Ishikawa (cell line): ENCODE results near the gene SEMA3G.

Source experiments
- CEBPB ChIP-seq: IDR thresholded peaks from 2 replicates; pipeline ENCODE4 v1.6.1; 2012
- EP300 ChIP-seq: IDR thresholded peaks from 2 replicates; pipeline ENCODE4 v1.6.1; 2012; ENCODE audit warnings: borderline replicate concordance
- MAX ChIP-seq: IDR thresholded peaks from 2 replicates; pipeline ENCODE4 v1.6.1; 2012
- RAD21 ChIP-seq: IDR thresholded peaks from 2 replicates; pipeline ENCODE4 v1.6.1; 2012; ENCODE audit warnings: low read depth
- REST ChIP-seq: IDR thresholded peaks from 2 replicates; pipeline ENCODE4 v1.6.1; 2012; ENCODE audit warnings: low read depth, mild to moderate bottlenecking
- TAF1 ChIP-seq: IDR thresholded peaks from 2 replicates; pipeline ENCODE4 v1.6.1; 2012; ENCODE audit warnings: low read depth, mild to moderate bottlenecking
- TCF12 ChIP-seq: IDR thresholded peaks from 2 replicates; pipeline ENCODE4 v1.6.1; 2012; ENCODE audit warnings: low read depth
- YY1 ChIP-seq: IDR thresholded peaks from 2 replicates; pipeline ENCODE4 v1.6.1; 2012; ENCODE audit warnings: low read depth
- ZBTB7A ChIP-seq: IDR thresholded peaks from 2 replicates; pipeline ENCODE4 v1.6.1; 2012; ENCODE audit warnings: low read depth

DNA sequence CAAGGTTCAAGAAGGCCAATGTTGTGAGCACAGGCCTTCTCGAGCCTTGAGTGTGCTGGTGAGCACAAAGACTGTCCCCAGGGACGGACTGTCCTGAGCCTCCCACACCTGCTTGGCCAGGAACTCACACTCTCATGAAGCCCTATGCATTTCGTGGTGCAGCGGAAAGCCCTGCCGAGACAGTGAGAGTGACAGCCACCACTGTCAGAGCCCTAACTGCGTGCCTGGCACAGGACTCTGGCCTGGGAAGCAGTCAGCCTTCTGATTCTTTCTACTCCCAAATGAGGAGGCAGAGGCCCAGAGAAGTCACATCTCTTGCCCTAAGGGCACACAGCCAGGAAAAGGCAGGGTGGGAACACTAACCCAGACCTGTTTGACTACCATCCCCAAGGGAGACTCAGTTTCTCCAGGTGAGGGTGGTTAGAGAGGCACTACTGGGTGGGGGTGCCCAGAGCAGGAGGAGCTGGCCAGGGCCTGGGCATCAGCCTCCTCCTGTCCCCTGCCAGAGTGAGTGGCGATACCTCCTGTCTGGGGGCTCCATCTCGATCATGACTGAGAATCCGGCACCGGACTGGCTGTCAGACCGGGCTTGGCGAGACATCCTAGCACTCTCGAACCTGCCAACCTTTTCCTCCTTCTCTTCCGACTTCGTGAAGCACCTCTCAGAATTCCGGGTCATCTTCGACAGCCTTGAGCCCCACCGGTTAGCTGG, 50.8 kb downstream of the SEMA3G start:
- TF ChIP-seq TAF1, result no peak
- no peak for TF ChIP-seq TCF12
- TF ChIP-seq EP300, result no peak
- no peak for TF ChIP-seq RAD21
- TF ChIP-seq YY1, result no peak
- no peak for TF ChIP-seq ZBTB7A
- TF ChIP-seq CEBPB, result no peak
- no peak for TF ChIP-seq REST
- no peak for TF ChIP-seq MAX
